ENCODE data around the gene GRHL3.

The GRHL3 gene

GRCh38 chr1:24293392-24294227 lies 25.5 kb upstream of the GRHL3 start:
- no peak for DNase-seq

DNA sequence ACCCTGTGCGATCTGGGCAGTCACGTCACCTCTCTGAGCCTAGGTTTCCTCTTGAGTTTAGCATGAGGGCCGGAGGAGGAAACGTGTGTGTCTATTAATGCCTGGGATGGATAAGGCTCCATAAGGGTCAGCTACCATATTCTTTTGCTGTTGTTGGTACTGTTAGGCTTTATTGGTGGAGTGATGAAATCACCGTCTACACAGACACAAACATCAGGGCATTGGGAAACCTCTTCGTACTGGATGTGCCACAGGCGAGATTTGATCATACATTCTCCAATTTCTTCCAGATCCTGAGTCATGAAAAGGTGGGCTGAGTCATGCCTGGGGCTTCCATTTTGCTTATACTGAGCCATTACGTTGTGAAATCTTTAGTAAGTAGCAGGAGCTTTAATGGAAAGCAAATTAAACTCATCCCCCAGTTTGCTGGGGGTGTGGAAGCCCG lies 24.9 kb upstream of the GRHL3 start:
- DNase-seq = no peak

- no peak for DNase-seq
Measured at GRCh38 chr1:24294716-24295371, 24.3 kb upstream of the GRHL3 start.

DNA sequence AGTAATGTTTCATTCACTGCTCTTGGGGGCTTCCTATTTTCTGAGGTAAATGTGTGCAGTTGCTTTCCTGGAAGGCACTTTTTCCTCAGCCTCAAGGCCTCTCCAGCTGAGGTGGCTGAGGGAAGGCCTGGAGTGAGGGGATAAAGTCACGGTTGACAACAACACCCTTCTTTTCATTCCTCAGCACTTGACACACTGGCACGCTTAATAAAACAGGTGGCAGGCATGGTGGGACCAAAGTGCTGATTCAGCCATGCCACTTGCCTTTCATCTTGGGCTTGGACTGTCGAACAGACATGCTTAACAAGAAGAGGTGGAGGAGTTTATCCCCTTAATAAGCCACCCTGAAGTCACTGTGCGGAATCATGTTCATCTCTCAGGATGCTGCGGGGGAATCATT lies 23.6 kb upstream of the GRHL3 start:
- no peak for DNase-seq

- no peak for DNase-seq
Measured at GRCh38 chr1:24297187-24297851, 21.8 kb upstream of the GRHL3 start.

GRCh38 chr1:24297852-24298232 lies 21.3 kb upstream of the GRHL3 start:
- no peak for DNase-seq

GRCh38 chr1:24298606-24299005 lies 20.6 kb upstream of the GRHL3 start:
- DNase-seq = no peak

GRCh38 chr1:24299901-24300300 lies 19.3 kb upstream of the GRHL3 start:
- no peak for DNase-seq

DNA sequence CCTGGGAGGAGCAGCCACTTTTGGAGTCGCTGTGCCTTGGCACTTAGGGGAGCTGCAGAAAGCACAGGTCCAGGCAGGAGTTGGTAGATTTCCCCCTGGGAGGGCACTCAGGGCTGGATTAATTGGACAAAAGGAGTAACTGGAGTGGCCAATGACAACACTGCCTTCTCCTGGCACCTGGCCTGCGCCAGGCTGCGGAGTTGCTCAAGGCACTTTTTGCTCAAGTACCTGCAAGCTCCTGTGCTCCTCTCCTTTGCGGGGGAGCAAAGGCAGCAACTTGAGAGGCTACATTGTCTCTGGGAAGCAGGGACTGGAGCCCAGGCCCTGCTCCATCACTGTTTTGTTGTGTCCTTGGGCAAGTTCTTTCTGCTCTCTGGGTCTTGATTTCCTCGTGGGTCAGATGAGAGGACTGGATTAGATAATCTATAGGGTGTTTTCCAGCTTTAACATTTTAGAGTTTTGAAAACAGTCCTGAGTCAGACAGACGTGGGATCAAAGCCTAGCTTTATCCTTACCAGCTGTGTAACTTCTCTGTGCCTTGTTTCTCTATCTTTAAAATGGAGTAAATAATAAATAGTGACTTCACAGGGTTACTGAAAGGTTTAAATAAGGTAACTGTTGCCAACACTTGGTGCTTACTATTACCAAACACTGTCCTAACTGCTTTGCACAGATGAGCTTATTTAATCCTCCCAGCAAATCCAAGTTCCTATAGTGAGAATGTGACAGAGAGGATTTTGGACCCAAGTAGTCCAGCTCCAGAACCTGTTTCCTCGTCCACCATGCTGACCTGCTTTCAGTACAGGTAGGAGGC lies 18.0 kb upstream of the GRHL3 start:
- no peak for DNase-seq

GRCh38 chr1:24301785-24302175 lies 17.4 kb upstream of the GRHL3 start:
- DNase-seq = no peak

GRCh38 chr1:24302209-24302611 lies 16.9 kb upstream of the GRHL3 start:
- DNase-seq = no peak

- no peak for DNase-seq
Measured at GRCh38 chr1:24303600-24303999, 15.6 kb upstream of the GRHL3 start.

GRCh38 chr1:24304763-24305162 lies 14.4 kb upstream of the GRHL3 start:
- DNase-seq = no peak

GRCh38 chr1:24308365-24309015 lies 10.7 kb upstream of the GRHL3 start:
- DNase-seq = no peak

- DNase-seq = no peak
Measured at GRCh38 chr1:24309762-24310485, 9.2 kb upstream of the GRHL3 start.

GRCh38 chr1:24311234-24311633 lies 7.9 kb upstream of the GRHL3 start:
- DNase-seq = no peak

DNA sequence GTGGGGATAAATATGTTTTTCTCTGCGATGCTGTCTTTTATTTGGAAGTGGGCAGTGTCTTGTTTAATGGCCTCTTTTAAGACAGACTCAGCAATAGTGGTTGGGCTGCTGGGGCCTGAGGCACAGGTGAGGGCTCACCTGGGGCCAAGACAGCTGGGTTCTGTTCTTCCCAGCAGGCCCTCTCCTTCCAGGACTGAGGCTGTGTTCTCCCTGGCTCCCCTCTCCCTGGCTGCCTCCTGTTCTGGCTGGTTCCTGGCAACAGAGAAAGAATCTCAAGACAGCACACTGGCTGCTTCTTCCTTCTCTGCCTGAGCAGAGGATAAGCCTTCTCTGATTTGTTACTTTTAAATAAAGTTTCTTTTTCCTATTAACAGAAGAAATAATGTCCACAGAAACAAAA lies 7.4 kb upstream of the GRHL3 start:
- DNase-seq = no peak

- DNase-seq = no peak
Measured at GRCh38 chr1:24315391-24315790, 3.8 kb upstream of the GRHL3 start.

- DNase-seq = no peak
Measured at GRCh38 chr1:24316645-24317044, 2.5 kb upstream of the GRHL3 start.

GRCh38 chr1:24317081-24317480 lies 2.1 kb upstream of the GRHL3 start:
- no peak for DNase-seq

DNA sequence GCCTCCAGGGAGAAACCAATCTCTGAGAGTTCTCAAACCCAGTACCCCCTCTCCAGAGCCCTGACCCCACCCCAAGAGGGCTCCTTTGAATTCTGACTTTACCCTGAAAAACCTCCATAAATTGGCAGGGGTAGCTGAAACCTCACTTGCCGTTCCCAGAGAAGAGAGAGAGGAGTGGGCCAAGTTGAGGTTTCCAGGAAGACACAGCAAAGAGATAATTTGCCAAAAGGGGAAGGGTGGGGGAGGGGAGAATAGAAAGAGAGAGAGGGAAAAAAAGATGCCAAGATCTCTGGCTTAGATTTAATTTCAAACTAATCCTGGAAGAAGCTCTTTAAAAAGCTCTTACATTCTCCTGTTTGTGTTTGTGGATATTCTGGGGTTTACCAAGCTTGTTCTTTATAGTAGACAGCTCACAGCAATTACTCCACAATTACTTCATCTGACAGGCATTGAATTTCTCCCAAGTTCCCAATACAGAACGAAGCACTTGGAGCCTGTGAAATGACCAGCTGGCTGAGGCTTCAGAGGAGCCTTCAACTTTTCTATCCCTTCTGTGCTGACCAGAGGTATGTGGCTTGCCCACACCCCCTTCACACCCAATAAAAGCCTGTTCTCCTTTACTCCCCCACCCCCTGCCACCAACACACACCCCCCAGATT lies 1.1 kb upstream of the GRHL3 start:
- no peak for DNase-seq

All from NCI-H2029 treated with DMSO at 0.1 percent for 48 hours (cell line).